ENCODE results near the gene ZNF718.

DNA sequence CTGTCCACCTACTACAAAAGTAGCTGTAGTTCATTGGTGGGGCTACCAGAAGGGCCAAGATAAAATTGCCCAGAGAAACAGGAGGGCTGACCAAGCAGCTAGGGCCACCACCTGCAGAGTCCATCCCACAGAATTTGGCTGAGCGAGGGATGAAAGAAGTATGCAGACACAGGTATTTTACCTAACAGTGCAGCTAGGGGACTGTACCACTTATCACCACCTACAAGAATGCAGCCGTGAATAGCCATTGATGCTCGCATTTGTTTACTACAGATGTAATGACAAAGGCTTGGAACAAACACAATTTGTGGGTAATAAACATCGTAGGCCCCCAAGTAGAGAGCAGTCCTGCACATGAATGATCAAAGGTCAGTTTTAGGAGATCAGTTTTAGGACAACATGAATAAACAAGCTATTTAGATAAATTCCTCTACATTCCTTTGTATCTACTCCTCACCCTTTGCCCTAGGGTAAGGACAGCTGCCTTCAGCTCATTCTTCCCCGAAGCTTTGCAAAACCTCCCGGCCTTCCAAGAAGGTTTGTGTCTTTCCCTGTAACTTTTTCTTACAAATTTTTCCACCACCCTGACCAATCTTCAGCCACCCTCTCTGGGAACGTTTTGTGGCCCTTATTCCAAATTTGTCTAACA, 49.5 kb downstream of the ZNF718 start:
- TF ChIP-seq, protein P1, sequence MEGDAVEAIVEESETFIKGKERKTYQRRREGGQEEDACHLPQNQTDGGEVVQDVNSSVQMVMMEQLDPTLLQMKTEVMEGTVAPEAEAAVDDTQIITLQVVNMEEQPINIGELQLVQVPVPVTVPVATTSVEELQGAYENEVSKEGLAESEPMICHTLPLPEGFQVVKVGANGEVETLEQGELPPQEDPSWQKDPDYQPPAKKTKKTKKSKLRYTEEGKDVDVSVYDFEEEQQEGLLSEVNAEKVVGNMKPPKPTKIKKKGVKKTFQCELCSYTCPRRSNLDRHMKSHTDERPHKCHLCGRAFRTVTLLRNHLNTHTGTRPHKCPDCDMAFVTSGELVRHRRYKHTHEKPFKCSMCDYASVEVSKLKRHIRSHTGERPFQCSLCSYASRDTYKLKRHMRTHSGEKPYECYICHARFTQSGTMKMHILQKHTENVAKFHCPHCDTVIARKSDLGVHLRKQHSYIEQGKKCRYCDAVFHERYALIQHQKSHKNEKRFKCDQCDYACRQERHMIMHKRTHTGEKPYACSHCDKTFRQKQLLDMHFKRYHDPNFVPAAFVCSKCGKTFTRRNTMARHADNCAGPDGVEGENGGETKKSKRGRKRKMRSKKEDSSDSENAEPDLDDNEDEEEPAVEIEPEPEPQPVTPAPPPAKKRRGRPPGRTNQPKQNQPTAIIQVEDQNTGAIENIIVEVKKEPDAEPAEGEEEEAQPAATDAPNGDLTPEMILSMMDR (IDR thresholded peaks at IDR 0.05) = no peak
- no peak for TF ChIP-seq POLR2AphosphoS5 (IDR thresholded peaks at IDR 0.05)

Data from gastroesophageal sphincter (tissue), 3 donors.